Liver (tissue), 9 donors: Measurements from ENCODE around the gene NPAS2. TPM values are rescaled to one million over a fixed set of nuclear protein-coding genes. Genes with fewer than 3 reads are reported as not detected.

Experiments
- DNase-seq: peaks from one replicate; pipeline ENCODE4 v3.0.0-alpha.2; 2017; ENCODE audit warnings: low spot score
- H3K27ac ChIP-seq, 2 donors: one replicate each; pipeline ENCODE4 v1.7.0; 2013; ENCODE audit warnings: inconsistent platforms in 2 of 2, low read length in 2 of 2, control low read depth in 1 of 2, low read depth in 1 of 2, mild to moderate bottlenecking in 1 of 2
- H3K27me3 ChIP-seq, 4 donors: one replicate each; pipeline versions ENCODE4 v1.6.1 to v1.7.0; 2013; ENCODE audit warnings: low read length in 3 of 4, inconsistent platforms in 1 of 4, mild to moderate bottlenecking in 1 of 4, moderate library complexity in 1 of 4; ENCODE audit not compliant: control insufficient read depth in 4 of 4, insufficient read depth in 4 of 4
- H3K36me3 ChIP-seq, 4 donors: one replicate each; pipeline versions ENCODE4 v1.6.1 to v1.7.0; 2013; ENCODE audit warnings: low read length in 3 of 4, mild to moderate bottlenecking in 3 of 4, low read depth in 1 of 4, moderate library complexity in 1 of 4; ENCODE audit not compliant: control insufficient read depth in 4 of 4, insufficient read depth in 3 of 4
- H3K4me1 ChIP-seq, 4 donors: one replicate each; pipeline versions ENCODE4 v1.6.1 to v1.7.0; 2013; ENCODE audit warnings: low read length in 3 of 4, mild to moderate bottlenecking in 3 of 4, moderate library complexity in 1 of 4; ENCODE audit not compliant: control insufficient read depth in 4 of 4, insufficient read depth in 4 of 4
- H3K4me3 ChIP-seq, 3 donors: one replicate each; pipeline versions ENCODE4 v1.6.1 to v1.7.0; 2013; ENCODE audit warnings: low read length in 3 of 3, control low read depth in 1 of 3, low read depth in 1 of 3, mild to moderate bottlenecking in 1 of 3
- H3K9ac ChIP-seq, 2 donors: one replicate each; pipeline ENCODE4 v1.7.0; 2013; ENCODE audit warnings: low read length in 2 of 2, mild to moderate bottlenecking in 2 of 2, moderate library complexity in 2 of 2, control low read depth in 1 of 2, low read depth in 1 of 2
- H3K9me3 ChIP-seq, 4 donors: one replicate each; pipeline versions ENCODE4 v1.6.1 to v1.7.0; 2013; ENCODE audit warnings: low read length in 3 of 4; ENCODE audit not compliant: control insufficient read depth in 4 of 4
- ATF3 ChIP-seq: IDR thresholded peaks from 2 replicates; pipeline ENCODE4 v1.6.1; 2016; ENCODE audit warnings: antibody characterized with exemption
- EGR1 ChIP-seq, 2 donors: IDR thresholded peaks; 2 replicates each; pipeline ENCODE4 v1.6.1; 2016 to 2018; ENCODE audit warnings: antibody characterized with exemption in 2 of 2, low read depth in 2 of 2
- FOXA1 ChIP-seq: IDR thresholded peaks from 2 replicates; pipeline ENCODE4 v1.6.1; 2016; ENCODE audit warnings: antibody characterized with exemption
- FOXA2 ChIP-seq: IDR thresholded peaks from 2 replicates; pipeline ENCODE4 v1.6.1; 2016; ENCODE audit warnings: antibody characterized with exemption
- GABPA ChIP-seq, 2 donors: IDR thresholded peaks in 1 of 2; conservative IDR thresholded peaks in 1 of 2; 2 replicates each; pipeline ENCODE4 v1.6.1; 2016; ENCODE audit warnings: antibody characterized with exemption in 2 of 2, mild to moderate bottlenecking in 1 of 2, moderate library complexity in 1 of 2
- HNF4A ChIP-seq, 2 donors: conservative IDR thresholded peaks; 2 replicates each; pipeline ENCODE4 v1.6.1; 2016; ENCODE audit warnings: antibody characterized with exemption in 2 of 2, mild to moderate bottlenecking in 2 of 2
- JUND ChIP-seq, 2 donors: IDR thresholded peaks; 2 replicates each; pipeline ENCODE4 v1.6.1; 2016; ENCODE audit warnings: antibody characterized with exemption in 2 of 2
- MAX ChIP-seq: IDR thresholded peaks from 2 replicates; pipeline ENCODE4 v1.6.1; 2016; ENCODE audit warnings: antibody characterized with exemption
- NR2F2 ChIP-seq: IDR thresholded peaks from 2 replicates; pipeline ENCODE4 v1.6.1; 2016; ENCODE audit warnings: antibody characterized with exemption
- RAD21 ChIP-seq, 2 donors: IDR thresholded peaks; 2 replicates each; pipeline ENCODE4 v1.6.1; 2016; ENCODE audit warnings: antibody characterized with exemption in 2 of 2, mild to moderate bottlenecking in 2 of 2
- RXRA ChIP-seq, 2 donors: IDR thresholded peaks; 2 replicates each; pipeline ENCODE4 v1.6.1; 2017 to 2018; ENCODE audit warnings: antibody characterized with exemption in 2 of 2, mild to moderate bottlenecking in 1 of 2
- SP1 ChIP-seq: IDR thresholded peaks from 2 replicates; pipeline ENCODE4 v1.6.1; 2018; ENCODE audit warnings: antibody characterized with exemption, mild to moderate bottlenecking
- TAF1 ChIP-seq: conservative IDR thresholded peaks from 2 replicates; pipeline ENCODE4 v1.6.1; 2016; ENCODE audit warnings: antibody characterized with exemption, mild to moderate bottlenecking
- YY1 ChIP-seq: IDR thresholded peaks from 2 replicates; pipeline ENCODE4 v1.6.1; 2016; ENCODE audit warnings: antibody characterized with exemption, mild to moderate bottlenecking
- ZBTB33 ChIP-seq: IDR thresholded peaks from 2 replicates; pipeline ENCODE4 v1.6.1; 2016; ENCODE audit warnings: antibody characterized with exemption
- WGBS: extraction: QIAGEN DNeasy Blood & Tissue Kit; methylation state at CpG from one replicate; pipeline ENCODE4 v1.1.7; 2013; 5-methylcytosine and 5-hydroxymethylcytosine counted together
- polyA plus RNA-seq, 2 donors: library from polyadenylated mRNA; stranded (reverse) in 1 of 2; unstranded in 1 of 2; fragments of 200-250 nt in 1 of 2; fragments of >200 nt in 1 of 2; fragmentation: Nextera tagmentation in 1 of 2; extraction: Ambion mirVana in 1 of 2; gene quantifications; one replicate each; pipeline versions ENCODE4 v1.2.1 to v1.2.3, GENCODE V29; 2013 to 2015
- total RNA-seq, 2 donors: library from RNA; depleted of rRNA; stranded (reverse); fragments of >200 nt; gene quantifications; one replicate each; pipeline ENCODE4 v1.2.3, GENCODE V29; 2014
- TF ChIP-seq, protein P1 (sequence below): fragments of 150-350 bp; IDR thresholded peaks from 2 replicates; pipeline ENCODE4 v1.5.1; 2017; ENCODE audit warnings: improper control_type of control experiment, low read depth, low read length; ENCODE audit not compliant: missing input control
- TF ChIP-seq, protein P2 (sequence below): IDR thresholded peaks from 2 replicates; pipeline ENCODE4 v1.6.1; 2016; ENCODE audit warnings: antibody characterized with exemption, mild to moderate bottlenecking
- donor health status: healthy.
- donor health status: healthy.
- donor health status: healthy.
- donor health status: healthy.
- donor health status: healthy.

Gene NPAS2
- total and polyA plus RNA-seq, 4 donors: 0.33 to 24.3 (median 6.6) TPM

DNA sequence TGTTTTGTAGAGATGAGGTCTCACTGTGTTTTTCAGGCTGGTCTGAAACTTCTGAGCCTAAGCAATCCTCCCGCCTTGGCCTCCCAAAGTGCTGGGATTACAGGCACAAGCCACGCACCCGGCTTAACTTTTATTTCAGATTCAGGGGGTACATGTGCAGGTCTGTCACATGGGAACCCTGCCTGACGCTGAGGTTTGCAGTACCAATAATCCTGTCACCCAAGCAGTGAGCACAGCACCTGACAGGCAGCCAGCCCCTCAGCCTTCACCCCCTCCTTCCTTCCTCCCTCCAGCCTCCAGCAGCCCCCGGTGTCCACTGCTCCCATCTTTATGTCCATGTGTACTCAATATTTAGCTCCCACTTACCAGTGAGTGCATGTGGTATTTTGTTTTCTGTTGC is 136.1 kb downstream of the NPAS2 start:
- no peak for DNase-seq
- Histone ChIP-seq H3K27me3 (no peaks in the 10 kb centered on the region), H3K4me3 (no peak overlapping the region), H3K9ac (no peak overlapping the region), H3K27ac (no peak overlapping the region), H3K9me3 (no peaks in the 10 kb centered on the region), H3K36me3 (no peaks in the 10 kb centered on the region), H3K4me1 (peaks cover 5 to 17% (median 10%) of the 10 kb centered on the region in 4 donors)
- TF ChIP-seq FOXA1: no peak
- no peak for TF ChIP-seq SP1
- no peak for TF ChIP-seq JUND (IDR thresholded peaks at IDR 0.05)
- no peak for TF ChIP-seq RXRA (IDR thresholded peaks at IDR 0.05)
- no peak for TF ChIP-seq ATF3
- no peak for TF ChIP-seq FOXA2
- TF ChIP-seq, protein P1, sequence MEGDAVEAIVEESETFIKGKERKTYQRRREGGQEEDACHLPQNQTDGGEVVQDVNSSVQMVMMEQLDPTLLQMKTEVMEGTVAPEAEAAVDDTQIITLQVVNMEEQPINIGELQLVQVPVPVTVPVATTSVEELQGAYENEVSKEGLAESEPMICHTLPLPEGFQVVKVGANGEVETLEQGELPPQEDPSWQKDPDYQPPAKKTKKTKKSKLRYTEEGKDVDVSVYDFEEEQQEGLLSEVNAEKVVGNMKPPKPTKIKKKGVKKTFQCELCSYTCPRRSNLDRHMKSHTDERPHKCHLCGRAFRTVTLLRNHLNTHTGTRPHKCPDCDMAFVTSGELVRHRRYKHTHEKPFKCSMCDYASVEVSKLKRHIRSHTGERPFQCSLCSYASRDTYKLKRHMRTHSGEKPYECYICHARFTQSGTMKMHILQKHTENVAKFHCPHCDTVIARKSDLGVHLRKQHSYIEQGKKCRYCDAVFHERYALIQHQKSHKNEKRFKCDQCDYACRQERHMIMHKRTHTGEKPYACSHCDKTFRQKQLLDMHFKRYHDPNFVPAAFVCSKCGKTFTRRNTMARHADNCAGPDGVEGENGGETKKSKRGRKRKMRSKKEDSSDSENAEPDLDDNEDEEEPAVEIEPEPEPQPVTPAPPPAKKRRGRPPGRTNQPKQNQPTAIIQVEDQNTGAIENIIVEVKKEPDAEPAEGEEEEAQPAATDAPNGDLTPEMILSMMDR: no peak
- no peak for TF ChIP-seq GABPA (IDR thresholded peaks at IDR 0.05 in 1 of 2, conservative IDR thresholded peaks at IDR 0.05 in 1 of 2)
- TF ChIP-seq ZBTB33: no peak
- no peak for TF ChIP-seq RAD21 (IDR thresholded peaks at IDR 0.05)
- TF ChIP-seq EGR1 (IDR thresholded peaks at IDR 0.05; ENCODE audit: low read depth in 2 of 2): no peak
- no peak for TF ChIP-seq NR2F2
- no peak for TF ChIP-seq YY1
- TF ChIP-seq TAF1: no peak
- TF ChIP-seq, protein P2, sequence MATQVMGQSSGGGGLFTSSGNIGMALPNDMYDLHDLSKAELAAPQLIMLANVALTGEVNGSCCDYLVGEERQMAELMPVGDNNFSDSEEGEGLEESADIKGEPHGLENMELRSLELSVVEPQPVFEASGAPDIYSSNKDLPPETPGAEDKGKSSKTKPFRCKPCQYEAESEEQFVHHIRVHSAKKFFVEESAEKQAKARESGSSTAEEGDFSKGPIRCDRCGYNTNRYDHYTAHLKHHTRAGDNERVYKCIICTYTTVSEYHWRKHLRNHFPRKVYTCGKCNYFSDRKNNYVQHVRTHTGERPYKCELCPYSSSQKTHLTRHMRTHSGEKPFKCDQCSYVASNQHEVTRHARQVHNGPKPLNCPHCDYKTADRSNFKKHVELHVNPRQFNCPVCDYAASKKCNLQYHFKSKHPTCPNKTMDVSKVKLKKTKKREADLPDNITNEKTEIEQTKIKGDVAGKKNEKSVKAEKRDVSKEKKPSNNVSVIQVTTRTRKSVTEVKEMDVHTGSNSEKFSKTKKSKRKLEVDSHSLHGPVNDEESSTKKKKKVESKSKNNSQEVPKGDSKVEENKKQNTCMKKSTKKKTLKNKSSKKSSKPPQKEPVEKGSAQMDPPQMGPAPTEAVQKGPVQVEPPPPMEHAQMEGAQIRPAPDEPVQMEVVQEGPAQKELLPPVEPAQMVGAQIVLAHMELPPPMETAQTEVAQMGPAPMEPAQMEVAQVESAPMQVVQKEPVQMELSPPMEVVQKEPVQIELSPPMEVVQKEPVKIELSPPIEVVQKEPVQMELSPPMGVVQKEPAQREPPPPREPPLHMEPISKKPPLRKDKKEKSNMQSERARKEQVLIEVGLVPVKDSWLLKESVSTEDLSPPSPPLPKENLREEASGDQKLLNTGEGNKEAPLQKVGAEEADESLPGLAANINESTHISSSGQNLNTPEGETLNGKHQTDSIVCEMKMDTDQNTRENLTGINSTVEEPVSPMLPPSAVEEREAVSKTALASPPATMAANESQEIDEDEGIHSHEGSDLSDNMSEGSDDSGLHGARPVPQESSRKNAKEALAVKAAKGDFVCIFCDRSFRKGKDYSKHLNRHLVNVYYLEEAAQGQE: no peak
- TF ChIP-seq HNF4A (conservative IDR thresholded peaks at IDR 0.05): no peak
- TF ChIP-seq MAX: no peak
- WGBS: 96% methylated on average over 5 of the region's 5 CpGs
